Measurements from ENCODE around the gene PROP1.

DNA sequence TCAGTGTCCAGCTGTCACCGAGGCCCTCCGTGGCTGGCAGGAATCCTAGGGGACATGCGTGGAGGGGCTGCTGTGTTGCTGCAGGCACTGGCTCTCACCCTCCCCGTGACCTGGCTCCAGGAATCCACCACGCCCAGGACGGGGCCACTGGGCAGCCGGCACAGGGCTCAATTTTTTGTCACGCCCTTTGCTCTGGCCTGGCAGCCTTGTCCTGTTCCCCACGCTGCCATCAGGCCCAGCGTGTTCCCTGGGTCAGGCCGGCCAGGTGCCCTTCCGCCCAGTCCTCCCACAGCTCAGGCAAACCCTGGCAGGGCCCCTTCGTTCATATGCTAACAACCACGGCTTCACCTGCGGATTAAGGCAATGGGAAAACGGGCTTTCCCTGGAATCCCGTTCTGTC, 37.3 kb downstream of the PROP1 start:
- no peak for TF ChIP-seq EZH2phosphoT487 (IDR thresholded peaks at IDR 0.05; ENCODE audit: borderline replicate concordance, low read length)
- TF ChIP-seq, protein P1, sequence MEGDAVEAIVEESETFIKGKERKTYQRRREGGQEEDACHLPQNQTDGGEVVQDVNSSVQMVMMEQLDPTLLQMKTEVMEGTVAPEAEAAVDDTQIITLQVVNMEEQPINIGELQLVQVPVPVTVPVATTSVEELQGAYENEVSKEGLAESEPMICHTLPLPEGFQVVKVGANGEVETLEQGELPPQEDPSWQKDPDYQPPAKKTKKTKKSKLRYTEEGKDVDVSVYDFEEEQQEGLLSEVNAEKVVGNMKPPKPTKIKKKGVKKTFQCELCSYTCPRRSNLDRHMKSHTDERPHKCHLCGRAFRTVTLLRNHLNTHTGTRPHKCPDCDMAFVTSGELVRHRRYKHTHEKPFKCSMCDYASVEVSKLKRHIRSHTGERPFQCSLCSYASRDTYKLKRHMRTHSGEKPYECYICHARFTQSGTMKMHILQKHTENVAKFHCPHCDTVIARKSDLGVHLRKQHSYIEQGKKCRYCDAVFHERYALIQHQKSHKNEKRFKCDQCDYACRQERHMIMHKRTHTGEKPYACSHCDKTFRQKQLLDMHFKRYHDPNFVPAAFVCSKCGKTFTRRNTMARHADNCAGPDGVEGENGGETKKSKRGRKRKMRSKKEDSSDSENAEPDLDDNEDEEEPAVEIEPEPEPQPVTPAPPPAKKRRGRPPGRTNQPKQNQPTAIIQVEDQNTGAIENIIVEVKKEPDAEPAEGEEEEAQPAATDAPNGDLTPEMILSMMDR (IDR thresholded peaks at IDR 0.05; ENCODE audit: low read depth, low read length, poor library complexity, severe bottlenecking), result no peak

All from DOHH2 (cell line).